HG03520 (cell line): ENCODE results near the gene SMC6.

Source experiments
- ATAC-seq: cut with Tn5 transposase; IDR thresholded peaks from one replicate; pipeline ENCODE4 v1.9.1; 2021; ENCODE audit warnings: mild to moderate bottlenecking, moderate library complexity; ENCODE audit not compliant: unreplicated experiment

Gene SMC6, protein sequence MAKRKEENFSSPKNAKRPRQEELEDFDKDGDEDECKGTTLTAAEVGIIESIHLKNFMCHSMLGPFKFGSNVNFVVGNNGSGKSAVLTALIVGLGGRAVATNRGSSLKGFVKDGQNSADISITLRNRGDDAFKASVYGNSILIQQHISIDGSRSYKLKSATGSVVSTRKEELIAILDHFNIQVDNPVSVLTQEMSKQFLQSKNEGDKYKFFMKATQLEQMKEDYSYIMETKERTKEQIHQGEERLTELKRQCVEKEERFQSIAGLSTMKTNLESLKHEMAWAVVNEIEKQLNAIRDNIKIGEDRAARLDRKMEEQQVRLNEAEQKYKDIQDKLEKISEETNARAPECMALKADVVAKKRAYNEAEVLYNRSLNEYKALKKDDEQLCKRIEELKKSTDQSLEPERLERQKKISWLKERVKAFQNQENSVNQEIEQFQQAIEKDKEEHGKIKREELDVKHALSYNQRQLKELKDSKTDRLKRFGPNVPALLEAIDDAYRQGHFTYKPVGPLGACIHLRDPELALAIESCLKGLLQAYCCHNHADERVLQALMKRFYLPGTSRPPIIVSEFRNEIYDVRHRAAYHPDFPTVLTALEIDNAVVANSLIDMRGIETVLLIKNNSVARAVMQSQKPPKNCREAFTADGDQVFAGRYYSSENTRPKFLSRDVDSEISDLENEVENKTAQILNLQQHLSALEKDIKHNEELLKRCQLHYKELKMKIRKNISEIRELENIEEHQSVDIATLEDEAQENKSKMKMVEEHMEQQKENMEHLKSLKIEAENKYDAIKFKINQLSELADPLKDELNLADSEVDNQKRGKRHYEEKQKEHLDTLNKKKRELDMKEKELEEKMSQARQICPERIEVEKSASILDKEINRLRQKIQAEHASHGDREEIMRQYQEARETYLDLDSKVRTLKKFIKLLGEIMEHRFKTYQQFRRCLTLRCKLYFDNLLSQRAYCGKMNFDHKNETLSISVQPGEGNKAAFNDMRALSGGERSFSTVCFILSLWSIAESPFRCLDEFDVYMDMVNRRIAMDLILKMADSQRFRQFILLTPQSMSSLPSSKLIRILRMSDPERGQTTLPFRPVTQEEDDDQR

DNA sequence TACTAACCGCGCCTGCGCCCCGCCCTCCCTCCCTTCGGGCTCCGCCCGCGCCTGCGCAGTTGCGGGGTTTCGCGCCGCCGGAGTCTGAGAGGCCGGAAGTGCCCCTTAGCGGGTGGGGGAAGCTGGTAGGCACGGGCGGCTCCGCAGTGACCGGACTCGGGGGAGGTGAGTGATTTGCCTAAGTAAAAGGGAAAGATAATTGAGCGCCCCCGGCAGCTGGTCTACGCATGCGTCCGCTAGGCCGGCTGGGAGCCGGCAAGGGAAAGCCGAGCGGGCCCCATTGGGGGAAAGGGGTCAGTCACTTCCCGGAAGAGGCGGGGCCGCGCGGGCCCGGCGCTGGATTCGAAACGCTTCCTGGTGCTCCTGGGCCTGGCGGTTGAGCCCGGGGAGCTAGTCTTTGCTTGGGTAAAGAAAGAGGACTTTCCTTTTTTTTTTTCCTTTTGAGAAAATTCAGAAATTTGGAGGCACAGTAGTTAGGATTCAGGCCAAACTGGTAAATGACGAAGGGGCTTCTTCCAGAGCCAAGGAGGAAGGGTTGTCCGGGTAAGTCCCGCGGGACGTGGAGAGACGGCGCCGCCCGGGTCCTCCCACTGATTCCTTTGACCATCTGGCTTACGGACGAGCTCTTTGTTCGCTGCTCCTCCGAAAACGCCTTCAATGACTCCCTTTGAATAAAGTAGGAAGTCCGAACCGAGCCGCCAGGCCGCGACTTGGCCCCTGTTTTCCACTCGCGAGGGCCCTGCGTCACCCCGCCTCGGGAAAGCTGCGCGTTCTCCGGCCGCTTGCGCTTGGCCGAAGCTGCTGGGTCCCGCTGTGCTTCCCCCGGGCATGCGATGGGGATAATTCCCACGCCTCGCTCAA lies at the start of gene SMC6, which contains the start of gene GEN1:
Gene SMC6 (minus strand): TSS at position 8 of the 861 bp plus-strand sequence. CDS start 7,864 bp downstream, outside the sequence.
Gene GEN1 (plus strand): TSS at position 336 of the 861 bp plus-strand sequence. CDS start 5,806 bp downstream, outside the sequence.
- ATAC-seq, result peak; percentile 57

DNA sequence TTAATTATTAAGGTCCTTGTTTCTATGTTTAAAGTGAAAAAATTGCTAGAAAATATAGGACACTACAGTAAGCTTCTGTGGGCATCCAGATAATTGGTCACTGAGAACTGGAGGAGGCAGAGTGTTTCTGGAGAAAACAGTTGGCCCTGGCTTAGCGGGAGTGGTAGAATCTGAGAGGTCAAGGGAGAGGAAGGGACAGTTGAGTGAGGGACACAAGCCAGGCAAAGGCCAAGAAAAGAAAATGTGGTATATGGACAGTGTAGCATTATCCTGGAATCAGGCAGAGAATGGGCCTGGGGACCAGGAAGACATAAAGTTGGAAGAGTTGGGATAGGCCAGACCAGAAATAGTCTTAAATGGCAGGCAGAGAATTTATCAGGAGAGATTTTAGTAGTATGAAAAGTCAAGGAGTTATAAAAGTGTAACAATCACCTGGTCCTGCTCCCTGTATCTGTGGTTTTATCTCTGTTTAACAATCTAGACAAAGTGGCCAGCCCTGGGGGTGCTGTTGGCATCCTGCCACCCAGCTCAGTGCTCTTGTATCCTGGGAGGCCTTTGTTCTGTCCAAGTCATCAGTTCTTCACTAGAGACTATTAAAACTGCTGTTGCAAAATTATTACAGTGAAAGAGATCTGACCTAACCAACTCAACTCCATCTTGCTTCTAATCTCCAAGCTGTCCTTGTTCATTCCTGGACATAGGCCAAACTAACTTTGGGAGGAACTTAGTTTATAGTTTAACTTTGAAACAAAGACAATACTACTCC lies 47.3 kb upstream of the SMC6 start:
- ATAC-seq, result no peak

GRCh38 chr2:17800219-17800618 lies 46.6 kb upstream of the SMC6 start:
- ATAC-seq, result no peak

- no peak for ATAC-seq
Measured at GRCh38 chr2:17799301-17800120, 45.9 kb upstream of the SMC6 start.

GRCh38 chr2:17798338-17798737 lies 44.7 kb upstream of the SMC6 start:
- ATAC-seq, result no peak

DNA sequence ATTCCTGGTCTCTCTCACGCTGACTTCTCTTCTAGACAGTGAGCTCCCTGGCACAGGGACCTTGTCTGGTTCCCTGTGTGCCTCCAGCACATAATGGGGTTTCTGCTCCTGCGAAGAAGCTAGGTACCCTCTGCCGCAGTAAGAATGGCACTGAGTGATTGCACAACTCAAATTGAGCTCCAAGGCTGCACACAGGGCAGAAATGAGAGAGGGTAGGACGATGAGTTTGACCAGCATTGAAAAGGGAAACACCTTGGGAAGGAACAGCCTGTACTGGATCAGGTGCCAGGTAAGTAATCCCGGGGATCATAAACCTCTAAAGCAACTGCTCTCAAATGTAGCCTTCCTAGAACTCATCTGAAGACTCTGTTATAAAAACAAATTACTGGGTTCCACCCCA lies 41.7 kb upstream of the SMC6 start:
- no peak for ATAC-seq

GRCh38 chr2:17793803-17794354 lies 40.3 kb upstream of the SMC6 start:
- ATAC-seq, result no peak

DNA sequence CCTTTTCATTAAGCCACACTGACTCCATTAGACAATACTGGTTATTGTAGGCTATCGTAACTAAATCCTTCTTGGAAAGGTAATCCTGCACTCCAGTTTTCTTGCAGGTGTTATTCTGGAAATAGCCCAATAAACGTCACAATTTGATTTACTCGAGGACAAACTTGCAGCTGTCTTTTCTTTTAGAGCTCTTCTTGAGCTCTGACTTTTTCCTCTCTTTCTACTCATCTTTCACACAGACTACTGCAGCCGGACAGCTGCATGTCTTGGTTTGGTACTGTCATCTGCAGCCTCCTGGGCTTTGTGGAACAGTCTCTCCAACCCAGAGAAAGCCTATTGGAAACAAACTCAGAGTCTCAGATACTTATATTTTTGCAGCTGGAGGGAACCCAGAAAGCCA lies 39.7 kb upstream of the SMC6 start:
- no peak for ATAC-seq

DNA sequence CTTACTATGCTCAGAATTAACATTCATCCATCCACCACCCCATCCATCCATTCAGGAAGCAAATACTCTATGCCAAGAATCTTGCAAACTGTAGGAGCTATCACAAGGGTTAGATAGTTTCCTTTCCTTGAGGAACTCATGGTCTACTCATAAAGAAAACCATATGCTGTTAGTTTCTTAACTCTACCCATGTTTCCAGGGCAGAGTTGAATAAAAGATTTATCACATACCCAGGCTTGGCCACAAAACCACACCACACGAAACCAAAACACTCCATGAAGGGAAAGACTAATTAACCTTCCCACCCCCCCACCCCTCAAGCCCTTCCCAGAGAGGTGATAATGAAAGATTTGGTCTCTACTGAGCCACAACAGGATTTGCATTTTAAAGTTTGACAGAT lies 38.9 kb upstream of the SMC6 start:
- no peak for ATAC-seq

- no peak for ATAC-seq
Measured at GRCh38 chr2:17791817-17792130, 38.2 kb upstream of the SMC6 start.

DNA sequence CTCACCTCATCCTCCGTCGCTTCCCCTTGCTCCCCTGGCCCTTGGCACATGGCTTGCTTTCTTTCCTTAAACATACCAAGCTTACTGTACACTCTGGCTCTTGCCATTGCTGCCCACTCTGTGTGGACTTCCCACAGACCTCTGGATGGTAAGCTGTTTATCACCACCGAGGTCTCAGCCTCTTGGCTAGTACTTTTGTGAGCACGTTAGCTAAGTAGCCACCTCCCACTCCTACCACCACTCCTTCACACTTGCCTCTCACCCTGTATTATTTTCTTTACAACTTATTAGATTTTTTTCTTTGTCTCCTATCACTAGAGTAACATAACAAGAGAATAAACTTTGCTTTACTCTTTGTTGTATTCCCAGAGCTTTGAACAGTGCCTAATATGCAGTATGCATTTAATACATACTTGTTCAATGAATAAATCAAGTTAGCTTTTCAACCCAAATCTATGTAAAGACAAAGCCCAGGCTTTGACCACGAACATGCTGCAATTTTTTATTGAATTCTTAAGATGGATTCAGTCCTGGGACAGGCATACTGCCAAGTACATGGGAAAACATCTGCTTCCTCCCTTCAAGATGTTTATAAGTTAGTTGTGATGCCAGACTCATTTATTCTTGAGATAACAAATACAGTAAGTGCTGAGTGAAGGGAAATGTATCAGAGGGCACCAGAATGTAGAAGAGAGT lies 37.7 kb upstream of the SMC6 start:
- no peak for ATAC-seq

- no peak for ATAC-seq
Measured at GRCh38 chr2:17790536-17790935, 36.9 kb upstream of the SMC6 start.

GRCh38 chr2:17788773-17789172 lies 35.2 kb upstream of the SMC6 start:
- ATAC-seq, result no peak

DNA sequence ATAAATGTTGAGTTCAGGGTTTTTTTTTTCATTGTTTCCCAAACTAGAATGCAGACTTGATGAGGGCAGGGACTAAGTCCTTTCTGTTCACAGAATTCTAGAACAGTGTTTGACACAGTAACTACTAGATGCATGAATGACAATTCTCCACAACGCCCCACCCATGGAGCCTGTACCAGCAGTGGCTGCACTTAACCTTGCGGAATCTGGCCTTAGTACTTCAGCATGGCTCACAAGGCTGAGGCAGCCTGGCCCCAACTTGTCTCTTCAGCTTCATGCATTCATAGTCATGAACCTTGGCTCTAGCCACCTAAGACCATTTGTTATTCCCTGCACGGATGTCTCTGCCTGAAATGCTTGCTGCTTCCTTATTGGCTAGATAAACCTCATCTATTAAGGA lies 33.1 kb upstream of the SMC6 start:
- ATAC-seq, result no peak

- ATAC-seq, result no peak
Measured at GRCh38 chr2:17781482-17781881, 27.9 kb upstream of the SMC6 start.

GRCh38 chr2:17780546-17780945 lies 26.9 kb upstream of the SMC6 start:
- ATAC-seq, result no peak

DNA sequence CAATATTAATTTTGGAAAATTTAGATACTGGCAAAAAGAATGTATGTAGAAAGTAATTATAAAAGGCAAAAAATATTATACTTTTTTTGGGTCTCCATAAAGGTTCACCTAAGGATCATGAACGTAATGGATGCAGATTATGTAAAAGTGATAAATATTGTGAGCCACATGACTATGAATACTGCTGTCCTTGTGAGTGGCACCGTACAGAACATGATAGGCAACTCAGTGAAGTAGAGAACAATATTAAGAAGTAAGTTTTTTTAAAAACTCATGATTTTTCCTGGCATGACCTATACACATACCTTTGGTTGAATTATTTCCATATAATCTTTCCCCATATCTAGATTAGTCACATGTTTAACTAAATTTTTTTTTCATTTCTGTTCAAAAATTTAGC lies 18.9 kb upstream of the SMC6 start:
- ATAC-seq, result no peak

DNA sequence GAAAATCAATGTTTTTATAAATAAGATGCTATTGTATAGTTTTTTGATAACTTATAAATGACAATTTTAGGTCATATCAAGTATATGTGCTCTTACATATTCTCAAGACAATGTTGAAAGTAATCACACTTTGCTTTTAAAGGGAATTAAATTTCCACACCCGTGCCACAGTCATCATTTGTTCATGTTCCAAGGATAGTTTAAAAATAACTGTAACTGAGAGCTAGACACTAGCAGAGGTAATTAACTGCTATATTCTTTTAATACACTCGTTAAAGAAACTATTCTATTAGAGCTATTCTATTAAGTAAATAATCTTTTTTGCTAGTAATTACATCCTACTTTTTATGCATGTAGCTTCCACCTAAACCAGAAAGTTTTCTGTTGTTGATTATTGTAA lies 18.3 kb upstream of the SMC6 start:
- ATAC-seq, result no peak
